CD4-positive, alpha-beta T cell treated with Interleukin-1 beta for 1 hour (primary cell): ENCODE measurements around the gene ISM1.

Experiments used
- DNase-seq, 2 donors: peaks; one replicate each; pipeline ENCODE4 v3.0.0-alpha.2; 2020 to 2022

ISM1 gene

GRCh38 chr20:13220904-13221297, at the start of gene ISM1:
ISM1 (plus strand) TSS chr20:13221274; CDS start chr20:13221777, 503 bp downstream.
- DNase-seq: peak; percentile 10 to 37

GRCh38 chr20:13173201-13173600, 47.9 kb upstream of the ISM1 start:
- DNase-seq: no peak

DNA sequence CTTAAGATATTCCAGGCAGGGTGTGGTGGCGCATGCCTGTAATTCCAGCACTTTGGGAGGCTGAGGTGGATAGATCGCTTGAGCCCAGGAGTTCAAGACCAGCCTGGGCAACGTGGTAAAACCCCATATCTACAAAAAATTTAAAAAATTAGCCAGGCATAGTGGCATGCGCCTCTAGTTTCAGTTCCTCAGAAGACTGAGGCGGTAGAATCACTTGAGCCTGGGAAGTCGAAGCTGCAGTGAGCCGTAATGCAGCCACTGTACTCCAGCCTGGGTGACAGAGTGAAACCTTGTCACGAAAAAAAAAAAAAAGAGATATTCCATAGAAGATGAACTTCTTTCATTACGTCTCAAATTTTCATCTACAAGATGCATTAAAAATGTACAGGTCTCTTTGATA, 46.7 kb upstream of the ISM1 start:
- DNase-seq: no peak

DNA sequence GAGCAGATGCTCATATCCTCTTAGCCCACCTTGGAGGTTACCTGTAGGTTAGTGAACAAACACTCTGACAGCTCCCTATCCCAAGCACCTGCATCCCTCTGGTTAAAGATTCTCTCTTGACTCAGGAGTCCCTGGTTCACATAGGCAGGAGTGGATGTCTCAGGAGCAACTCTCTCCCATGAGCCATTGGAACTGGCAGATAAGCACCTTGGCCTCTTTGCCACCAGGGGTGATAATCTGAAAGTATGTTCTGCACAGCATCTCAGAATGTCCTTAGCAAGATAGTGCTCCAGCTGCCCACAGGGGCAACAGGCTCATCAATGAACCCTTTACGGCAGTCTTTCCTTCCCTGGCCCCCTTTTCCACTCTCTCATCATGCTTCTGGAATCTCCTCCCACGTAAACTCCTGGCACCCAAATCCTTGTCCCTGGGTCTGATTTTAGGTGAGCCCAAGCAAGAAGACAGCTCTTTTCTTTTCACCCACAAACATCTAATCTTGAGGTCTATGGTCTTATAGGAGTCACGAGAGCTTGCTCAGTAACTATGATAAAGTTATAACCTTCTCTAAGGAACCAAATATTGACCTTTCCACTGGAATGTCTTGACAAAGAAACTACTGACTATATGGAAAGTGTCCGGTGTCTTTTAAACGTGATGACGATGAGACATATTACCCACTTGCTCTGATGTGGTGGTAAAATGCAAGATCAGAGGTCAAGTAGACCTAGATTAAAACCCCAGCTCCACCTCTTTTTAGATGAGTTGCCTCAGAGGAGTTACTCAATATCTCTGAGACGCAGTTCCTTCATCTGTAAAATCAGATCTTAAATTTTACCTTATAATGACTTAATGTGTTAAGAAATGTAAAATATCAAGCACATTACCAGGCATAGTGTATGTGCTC, 39.8 kb upstream of the ISM1 start:
- no peak for DNase-seq

DNA sequence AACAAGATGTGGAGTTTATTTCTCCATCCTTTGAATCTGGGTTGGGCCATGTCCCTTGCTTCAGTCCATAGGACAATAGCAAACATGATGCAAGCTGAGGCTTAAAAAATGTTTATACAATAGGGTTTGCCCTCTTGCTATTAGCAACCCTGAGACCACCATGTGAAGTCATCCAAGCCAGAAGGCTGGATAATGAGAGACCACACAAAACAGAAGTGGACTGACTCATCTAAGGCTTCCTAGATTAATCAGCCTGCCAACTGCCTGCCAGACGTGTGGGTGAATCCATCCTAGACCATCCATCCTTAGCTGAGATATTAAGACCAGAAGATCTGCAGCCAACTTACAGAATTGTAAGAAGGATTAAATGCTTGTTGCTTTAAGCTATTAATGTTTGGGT, 38.1 kb upstream of the ISM1 start:
- no peak for DNase-seq

- DNase-seq: no peak
These were observed 34.9 kb upstream of the ISM1 start for GRCh38 chr20:13186043-13186774.

- no peak for DNase-seq
These were observed 33.2 kb upstream of the ISM1 start for GRCh38 chr20:13187899-13188298.

DNA sequence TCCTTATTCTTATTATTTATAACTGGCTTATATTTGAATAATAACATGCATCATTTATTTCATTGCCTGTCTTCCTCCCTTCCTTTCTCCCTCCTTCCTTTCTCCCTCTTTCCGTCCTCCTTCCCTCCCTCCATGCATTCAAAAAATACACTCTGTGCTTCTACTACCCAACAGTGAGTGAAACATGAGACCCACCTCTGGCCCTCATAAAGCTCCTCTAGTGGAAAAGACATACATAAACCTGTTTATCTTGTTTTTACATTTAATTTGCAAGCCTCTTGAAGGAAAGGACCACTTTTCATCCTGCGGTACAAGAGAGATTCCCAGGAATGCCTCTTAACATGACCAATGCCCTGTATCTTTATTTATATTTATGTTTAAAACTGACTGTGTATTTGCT, 21.8 kb upstream of the ISM1 start:
- DNase-seq: no peak

DNA sequence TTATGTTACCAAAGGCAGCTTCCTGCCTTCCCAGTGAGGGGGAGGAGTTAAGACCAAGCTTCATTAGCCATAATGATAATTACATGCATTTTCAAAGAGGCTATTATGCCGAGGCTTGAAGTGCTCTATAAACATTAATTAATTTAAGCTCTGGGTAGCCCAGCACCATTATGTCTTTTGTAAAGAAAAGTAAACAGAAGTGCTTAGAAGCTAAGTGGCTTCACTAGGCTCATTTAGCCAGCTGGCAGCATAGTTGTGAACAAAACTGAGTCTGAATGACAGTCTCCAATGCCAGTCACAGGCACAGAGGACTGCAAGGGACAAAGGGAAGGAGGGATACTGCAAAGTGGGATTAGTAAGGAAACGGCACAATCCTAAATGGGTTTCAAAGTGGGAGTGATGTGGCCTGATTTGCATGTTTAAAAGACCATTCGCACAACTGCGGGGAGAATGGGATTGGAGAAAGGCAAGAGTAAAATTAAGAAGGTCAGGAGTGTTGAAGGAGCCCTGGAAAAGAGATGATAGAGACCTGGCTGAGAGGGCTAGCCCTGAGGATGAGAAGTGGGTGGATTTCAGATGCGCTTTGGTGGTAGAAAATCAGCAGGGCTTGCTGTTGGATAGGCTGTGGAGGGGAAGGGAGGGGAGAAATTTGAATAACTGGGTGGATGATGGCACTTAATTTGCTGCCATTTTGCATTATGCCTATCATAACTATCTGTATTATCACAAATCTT, 20.1 kb upstream of the ISM1 start:
- no peak for DNase-seq

- no peak for DNase-seq
These were observed 18.5 kb upstream of the ISM1 start for GRCh38 chr20:13202565-13202964.

DNA sequence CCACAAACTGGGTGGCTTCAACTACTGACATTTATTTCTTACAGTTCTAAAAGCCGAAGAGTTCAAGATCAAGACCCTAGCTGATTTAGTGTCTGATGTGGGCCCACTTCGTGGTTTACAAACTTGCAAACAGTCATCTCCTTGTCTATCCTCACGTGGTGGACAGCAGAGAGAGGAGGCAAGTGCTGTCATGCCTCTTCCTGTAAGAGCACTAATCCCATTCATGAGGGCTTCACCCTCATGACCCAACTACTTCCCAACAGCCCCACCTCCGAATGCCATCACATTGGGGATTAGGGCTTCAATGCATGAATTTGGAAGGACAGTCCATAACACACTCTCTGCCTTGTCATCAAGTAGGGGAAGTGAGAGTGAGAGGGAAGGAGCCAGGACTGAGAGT, 15.6 kb upstream of the ISM1 start:
- no peak for DNase-seq

GRCh38 chr20:13205848-13206434, 15.1 kb upstream of the ISM1 start:
- DNase-seq: no peak

- no peak for DNase-seq
These were observed 14.1 kb upstream of the ISM1 start for GRCh38 chr20:13207016-13207415.

- no peak for DNase-seq
These were observed 9.0 kb upstream of the ISM1 start for GRCh38 chr20:13211956-13212618.

- no peak for DNase-seq
These were observed 8.3 kb upstream of the ISM1 start for GRCh38 chr20:13212750-13213149.

- DNase-seq: no peak
These were observed 7.7 kb upstream of the ISM1 start for GRCh38 chr20:13213335-13213734.

GRCh38 chr20:13216533-13216932, 4.5 kb upstream of the ISM1 start:
- DNase-seq: no peak

DNA sequence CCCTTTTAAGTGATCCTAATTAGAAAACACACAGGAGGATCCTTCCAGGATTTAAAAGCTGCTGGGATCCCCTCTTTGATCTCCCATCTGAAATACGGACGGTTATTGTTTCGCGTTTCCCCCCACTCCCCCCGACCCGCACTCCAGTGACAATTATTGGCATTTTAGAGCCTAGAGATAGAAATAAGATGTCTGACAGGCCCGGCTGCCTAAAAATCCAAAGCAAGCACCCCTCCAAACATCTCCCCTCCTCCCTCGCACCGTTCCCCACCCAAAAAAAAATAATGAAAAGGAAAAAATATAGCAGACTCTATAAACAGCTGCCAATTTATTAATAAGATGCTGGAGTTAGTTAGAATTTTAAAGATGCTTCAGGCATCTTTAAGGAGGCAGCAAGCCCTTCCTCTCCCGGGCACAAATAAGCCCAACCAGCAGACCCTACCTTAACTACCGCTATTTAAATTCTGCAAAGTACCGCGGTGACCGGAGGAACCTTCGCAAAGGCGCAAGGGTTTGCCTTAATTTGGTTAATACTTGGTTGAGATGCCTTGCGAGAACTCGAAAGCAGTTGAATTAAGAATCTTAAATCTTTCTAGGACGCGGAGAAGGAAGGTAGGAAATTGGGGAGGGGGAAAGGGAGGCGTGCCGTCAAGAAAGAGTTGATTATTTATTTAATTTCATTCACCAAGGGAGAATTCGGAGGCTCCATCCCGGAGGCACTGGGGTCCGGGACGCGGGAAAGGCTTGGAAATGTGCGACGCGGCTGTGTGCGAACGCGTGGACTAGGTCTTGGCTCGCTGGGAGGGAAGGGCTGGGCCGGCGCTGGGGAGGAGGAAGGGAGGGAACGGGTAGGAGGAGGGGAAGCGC, 1.5 kb upstream of the ISM1 start:
- DNase-seq: no peak

DNA sequence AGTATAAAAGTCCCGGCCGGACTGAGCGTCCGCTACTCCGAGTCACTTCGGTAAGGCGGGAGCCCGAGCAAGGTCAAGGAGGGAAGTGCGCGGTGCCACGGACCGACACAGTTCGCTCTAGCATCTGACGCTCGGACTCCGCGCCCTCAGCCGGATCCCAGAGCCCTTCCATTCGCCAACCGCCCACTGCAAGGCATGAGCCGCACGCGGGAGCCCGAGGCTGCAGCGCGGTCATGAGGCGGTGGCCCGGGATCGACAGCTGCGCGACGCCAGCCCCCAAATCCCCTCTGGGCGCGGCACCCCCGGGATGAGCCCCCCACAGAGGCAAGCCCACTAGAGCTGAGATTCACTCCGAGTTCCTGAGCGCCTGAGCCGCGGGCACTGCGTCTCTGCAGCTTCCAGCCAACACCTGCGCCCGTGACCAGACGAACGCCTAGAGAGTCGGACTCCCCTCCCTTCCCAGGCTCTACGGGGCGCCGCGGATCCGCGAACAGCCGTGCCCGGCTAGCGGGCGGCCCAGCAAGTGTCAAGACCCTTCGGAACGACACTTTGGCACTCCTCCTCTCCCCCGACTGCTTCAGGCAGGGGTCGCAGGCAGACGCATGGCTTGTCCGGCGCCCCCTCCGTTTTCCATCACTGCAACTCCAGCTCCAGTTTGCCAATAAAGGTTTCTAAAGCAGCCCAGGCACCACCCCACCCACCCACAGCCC, 725 bp upstream of the ISM1 start:
- peak; percentile 2 to 27 for DNase-seq

DNA sequence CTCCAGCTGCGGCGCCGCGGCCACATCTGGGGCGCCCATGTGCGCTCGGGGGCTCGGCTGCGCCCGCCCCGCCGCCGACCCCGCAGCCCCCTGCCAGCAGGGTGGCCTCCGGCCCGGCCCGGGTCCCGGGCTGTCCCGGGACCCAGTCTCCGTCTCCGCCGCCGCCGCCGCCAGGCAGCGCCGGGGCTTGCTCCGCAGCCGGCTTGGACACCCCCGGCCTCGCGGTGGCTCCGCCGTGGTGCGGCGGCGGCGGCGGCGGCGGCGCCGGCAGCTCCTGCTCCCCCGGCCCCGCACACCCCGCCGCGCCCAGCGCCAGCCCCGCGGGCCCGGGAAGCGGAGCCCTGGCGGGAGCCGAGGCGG, 219 bp downstream of the ISM1 start:
- DNase-seq: no peak
